B cell (primary cell): Measurements from ENCODE around the gene ZNF532. TPM values are rescaled to one million over a fixed set of nuclear protein-coding genes. Genes with fewer than 3 reads are reported as not detected.
A peak's percentile ranks its signal among the peaks of the same experiment; 100 is the strongest.

Experiments used
- ATAC-seq: fragments of 200-7000 bp; cut with Tn5 transposase; one replicate; pipeline ENCODE4 v1.10.0; 2021; ENCODE audit warnings: low read depth, mild to moderate bottlenecking, moderate number of reproducible peaks, moderate library complexity
- CTCF ChIA-PET: fragments of 350-600 bp; sonication (Branson Sonifier 250); formaldehyde crosslinking; loops from one replicate; lab custom pipeline; 2021; ENCODE audit warnings: antibody characterized with exemption, inconsistent platforms; lab: Charles Lee
- POLR2A ChIA-PET: fragments of 350-600 bp; sonication (Branson Sonifier 250); formaldehyde crosslinking; loops from one replicate; lab custom pipeline; 2021; ENCODE audit warnings: antibody characterized with exemption; lab: Charles Lee
- DNase-seq: peaks from one replicate; pipeline ENCODE4 v3.0.0; 2013
- H2AFZ ChIP-seq: 2 replicates; pipeline ENCODE4 v1.6.1; 2012; ENCODE audit warnings: mild to moderate bottlenecking, low read depth, low read length; ENCODE audit not compliant: insufficient read depth, poor library complexity, severe bottlenecking
- H3K27ac ChIP-seq, 2 donors: 1 replicate in 1 of 2; 2 replicates in 1 of 2; pipeline ENCODE4 v1.5.1; 2012 to 2013; ENCODE audit warnings: low read length in 2 of 2, mild to moderate bottlenecking in 2 of 2, moderate library complexity in 1 of 2
- H3K27me3 ChIP-seq, 4 experiments: fragments of 200-600 bp in 1 of 4; sonication (generic) in 1 of 4; replicated peaks in 1 of 4; 1 replicate in 2 of 4; 2 replicates in 2 of 4; pipeline versions ENCODE4 v1.6.1 to v1.7.0; 2013 to 2016; ENCODE audit warnings: low read length in 3 of 4, mild to moderate bottlenecking in 2 of 4, mixed read lengths in 1 of 4, moderate library complexity in 1 of 4; ENCODE audit not compliant: insufficient read depth in 4 of 4, control insufficient read depth in 3 of 4; ENCODE audit errors: control extremely low read depth in 1 of 4
- H3K36me3 ChIP-seq, 2 experiments: replicated peaks in 1 of 2; 1 replicate in 1 of 2; 2 replicates in 1 of 2; pipeline versions ENCODE4 v1.6.1 to v1.7.1; 2013; ENCODE audit warnings: low read length in 1 of 2; ENCODE audit not compliant: insufficient read depth in 2 of 2, control insufficient read depth in 1 of 2; ENCODE audit errors: control extremely low read depth in 1 of 2, extremely low read depth in 1 of 2
- H3K4me1 ChIP-seq, 2 donors: fragments of 200-600 bp in 1 of 2; sonication (generic) in 1 of 2; 1 replicate in 1 of 2; 2 replicates in 1 of 2; pipeline versions ENCODE4 v1.5.1 to v1.6.1; 2013 to 2017; ENCODE audit warnings: low read length in 2 of 2; ENCODE audit not compliant: control insufficient read depth in 2 of 2, insufficient read depth in 2 of 2
- H3K4me2 ChIP-seq: replicated peaks from 2 replicates; pipeline ENCODE3; 2012; ENCODE audit warnings: mild to moderate bottlenecking, low read depth, low read length; ENCODE audit not compliant: poor library complexity, severe bottlenecking
- H3K4me3 ChIP-seq, 5 experiments: fragments of 200-600 bp in 1 of 5; sonication (generic) in 1 of 5; 1 replicate in 3 of 5; 2 replicates in 2 of 5; pipeline versions ENCODE4 v1.5.1 to v1.7.0; 2011 to 2016; ENCODE audit warnings: low read length in 4 of 5, mild to moderate bottlenecking in 4 of 5, low read depth in 2 of 5, control low read depth in 1 of 5, moderate library complexity in 1 of 5; ENCODE audit not compliant: insufficient read depth in 1 of 5; ENCODE audit errors: control extremely low read depth in 1 of 5, extremely low read depth in 1 of 5
- H3K79me2 ChIP-seq: fragments of 200-600 bp; sonication (generic); one replicate; pipeline ENCODE4 v1.6.0; 2016; ENCODE audit warnings: low read length; ENCODE audit not compliant: control insufficient read depth, insufficient read depth
- H3K9ac ChIP-seq: fragments of 200-600 bp; sonication (generic); 2 replicates; pipeline ENCODE4 v1.6.1; 2017; ENCODE audit warnings: mild to moderate bottlenecking, low read length, moderate library complexity
- H3K9me3 ChIP-seq, 3 donors: one replicate each; pipeline versions ENCODE4 v1.6.1 to v1.7.1; 2013; ENCODE audit warnings: low read length in 2 of 3; ENCODE audit not compliant: control insufficient read depth in 2 of 3, insufficient read depth in 1 of 3; ENCODE audit errors: control extremely low read depth in 1 of 3
- H4K20me1 ChIP-seq: 2 replicates; pipeline ENCODE4 v1.6.0; 2012; ENCODE audit warnings: mild to moderate bottlenecking, low read length; ENCODE audit not compliant: insufficient read depth, control insufficient read depth, poor library complexity, severe bottlenecking
- H3K27ac Mint-ChIP-seq: one replicate; pipeline ENCODE4 v1.8.0; 2021; ENCODE audit warnings: mixed read lengths
- H3K27me3 Mint-ChIP-seq: one replicate; pipeline ENCODE4 v1.8.0; 2021; ENCODE audit warnings: mixed read lengths
- H3K4me1 Mint-ChIP-seq: one replicate; pipeline ENCODE4 v1.8.0; 2021; ENCODE audit warnings: mixed read lengths
- H3K4me3 Mint-ChIP-seq: one replicate; pipeline ENCODE4 v1.8.0; 2021; ENCODE audit warnings: mixed read lengths
- H3K9me3 Mint-ChIP-seq: one replicate; pipeline ENCODE4 v1.8.0; 2022; ENCODE audit warnings: mixed read lengths; ENCODE audit not compliant: insufficient read depth
- EZH2 ChIP-seq: IDR thresholded peaks from 2 replicates; pipeline ENCODE4 v1.6.1; 2012; ENCODE audit warnings: borderline replicate concordance, low read depth, mild to moderate bottlenecking, moderate library complexity, low read length; ENCODE audit not compliant: insufficient read depth, poor library complexity, severe bottlenecking
- WGBS: methylation state at CpG from one replicate; pipeline ENCODE4 v1.1.5; 2013; ENCODE audit warnings: missing lambda C conversion rate; ENCODE audit not compliant: insufficient coverage; 5-methylcytosine and 5-hydroxymethylcytosine counted together
- intact Hi-C: fragments of 100-400 bp; cut with micrococcal nuclease; formaldehyde crosslinking; loops from one replicate; pipeline ENCODE4 v1.10.0; 2022
- polyA plus RNA-seq: library from polyadenylated mRNA; depleted of rRNA; stranded (reverse); fragments of >200 nt; gene quantifications from 2 replicates; pipeline ENCODE4 v1.2.3, GENCODE V29; 2012
- total RNA-seq, 2 donors: library from RNA; stranded (reverse); fragments of 120-200 nt in 1 of 2; gene quantifications; 1 replicate in 1 of 2; 2 replicates in 1 of 2; pipeline versions ENCODE4 v1.2.3 to v1.2.4, GENCODE V29; 2013 to 2022
- TF ChIP-seq, protein P1 (sequence below): fragments of 200-600 bp; IDR thresholded peaks from one replicate; pipeline ENCODE4 v1.8.0; 2022; ENCODE audit warnings: antibody characterized with exemption, mild to moderate bottlenecking

The ZNF532 gene
- total and polyA plus RNA-seq, 2 donors (not counting 1 experiment from before 2014, with no cell fraction given) = 58.2 to 104 TPM

DNA sequence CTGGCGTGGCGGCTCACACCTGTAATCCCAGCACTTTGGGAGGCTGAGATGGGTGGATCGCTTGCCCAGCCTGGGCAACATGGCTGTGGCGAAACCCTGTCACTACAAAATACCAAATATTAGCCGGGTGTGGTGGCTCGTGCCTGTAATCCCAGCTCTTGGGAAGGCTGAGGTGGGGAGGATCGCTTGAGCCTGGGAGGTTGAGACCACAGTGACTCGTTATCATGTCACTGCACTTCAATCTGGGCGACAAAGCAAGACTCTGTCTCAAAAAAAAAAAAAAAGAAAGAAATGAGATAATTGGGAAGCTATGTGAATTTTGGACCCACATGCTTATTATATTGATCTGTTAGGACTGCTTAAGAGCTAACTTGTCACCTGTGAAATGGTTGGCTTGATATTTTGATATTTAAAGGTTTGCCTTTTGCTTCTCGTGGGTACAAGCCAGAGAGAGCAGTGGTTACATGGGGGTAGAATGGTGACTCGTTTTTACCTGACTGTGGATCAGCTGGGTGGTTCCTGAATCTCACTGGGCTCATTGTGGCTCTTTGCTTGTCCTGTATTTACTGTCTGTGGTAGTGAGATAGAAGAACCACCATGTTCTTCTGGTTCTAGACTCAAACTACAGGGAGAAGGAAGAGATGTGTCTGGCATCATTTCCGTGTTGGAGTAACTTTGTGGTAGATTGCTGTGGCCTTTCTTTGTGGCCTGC is 28.9 kb downstream of the ZNF532 start:
- H3K4me1 ChIP-seq = peaks cover 44 to 45% of the 10 kb centered on the region in 2 donors
- intact Hi-C loops = no loop called here
- no peaks in the 10 kb centered on the region for H3K9me3 Mint-ChIP-seq
- H3K4me3 ChIP-seq = no peak overlapping the region
- H3K27me3 Mint-ChIP-seq = no peaks in the 10 kb centered on the region
- CTCF ChIA-PET = no interaction called here
- 93% methylated on average over 3 of the region's 12 CpGs for WGBS
- H3K27ac Mint-ChIP-seq = peak overlapping the region; percentile 68
- H3K4me2 ChIP-seq = no peak overlapping the region
- H3K36me3 ChIP-seq = no peaks in the 10 kb centered on the region
- peaks cover 44% of the 10 kb centered on the region for H3K79me2 ChIP-seq
- H4K20me1 ChIP-seq = no peaks in the 10 kb centered on the region
- no peak overlapping the region for H3K9ac ChIP-seq
- DNase-seq (no peak), ATAC-seq (no peak)
- peaks cover 0 to 4% (median 0%) of the 10 kb centered on the region in 3 donors for H3K9me3 ChIP-seq
- no peak overlapping the region for H3K27ac ChIP-seq
- POLR2A ChIA-PET = interaction anchor here (0.6 to 0.8 kb wide), 5 partner anchors 49 to 222 kb away, joined by 3 to 4 read pairs (median 4); no protein-coding TSS in a partner anchor
- peaks cover 59% of the 10 kb centered on the region for H3K4me1 Mint-ChIP-seq
- no peaks in the 10 kb centered on the region for H3K27me3 ChIP-seq
- TF ChIP-seq EZH2 = no peak
- TF ChIP-seq, protein P1, sequence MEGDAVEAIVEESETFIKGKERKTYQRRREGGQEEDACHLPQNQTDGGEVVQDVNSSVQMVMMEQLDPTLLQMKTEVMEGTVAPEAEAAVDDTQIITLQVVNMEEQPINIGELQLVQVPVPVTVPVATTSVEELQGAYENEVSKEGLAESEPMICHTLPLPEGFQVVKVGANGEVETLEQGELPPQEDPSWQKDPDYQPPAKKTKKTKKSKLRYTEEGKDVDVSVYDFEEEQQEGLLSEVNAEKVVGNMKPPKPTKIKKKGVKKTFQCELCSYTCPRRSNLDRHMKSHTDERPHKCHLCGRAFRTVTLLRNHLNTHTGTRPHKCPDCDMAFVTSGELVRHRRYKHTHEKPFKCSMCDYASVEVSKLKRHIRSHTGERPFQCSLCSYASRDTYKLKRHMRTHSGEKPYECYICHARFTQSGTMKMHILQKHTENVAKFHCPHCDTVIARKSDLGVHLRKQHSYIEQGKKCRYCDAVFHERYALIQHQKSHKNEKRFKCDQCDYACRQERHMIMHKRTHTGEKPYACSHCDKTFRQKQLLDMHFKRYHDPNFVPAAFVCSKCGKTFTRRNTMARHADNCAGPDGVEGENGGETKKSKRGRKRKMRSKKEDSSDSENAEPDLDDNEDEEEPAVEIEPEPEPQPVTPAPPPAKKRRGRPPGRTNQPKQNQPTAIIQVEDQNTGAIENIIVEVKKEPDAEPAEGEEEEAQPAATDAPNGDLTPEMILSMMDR = no peak
- no peak overlapping the region for H2AFZ ChIP-seq
- H3K4me3 Mint-ChIP-seq = no peak overlapping the region

DNA sequence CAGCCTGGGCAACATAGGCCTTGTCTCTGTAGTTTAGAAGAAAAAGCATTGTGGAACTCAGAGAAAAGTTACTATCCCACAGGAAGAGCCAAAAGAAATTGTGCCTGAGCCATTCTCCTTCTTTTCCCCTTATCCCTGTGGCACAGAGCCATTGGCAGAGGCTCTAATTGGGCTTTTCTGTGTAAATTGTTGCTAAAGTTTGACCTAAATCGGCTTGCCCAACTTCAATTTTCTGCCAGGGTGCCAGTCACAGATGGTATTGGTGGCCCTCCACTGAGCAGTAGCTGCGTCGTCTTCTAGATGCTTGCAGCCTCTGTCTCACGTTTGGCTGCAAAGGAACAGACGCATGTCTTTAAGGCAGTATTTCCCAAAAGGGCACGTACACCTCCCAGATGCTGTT is 30.3 kb downstream of the ZNF532 start:
- peaks cover 58% of the 10 kb centered on the region for H3K79me2 ChIP-seq
- no peak overlapping the region for H3K4me2 ChIP-seq
- TF ChIP-seq, protein P1 = no peak
- TF ChIP-seq EZH2 = no peak
- H3K9me3 ChIP-seq = peaks cover 0 to 4% (median 0%) of the 10 kb centered on the region in 3 donors
- peaks cover 0 to 4% of the 10 kb centered on the region in 2 experiments for H3K36me3 ChIP-seq
- WGBS = 99% methylated on average over 6 of the region's 6 CpGs
- Mint-ChIP-seq H3K9me3 (no peaks in the 10 kb centered on the region), H3K4me3 (no peak overlapping the region), H3K27ac (peak overlapping the region; percentile 86), H3K4me1 (peaks cover 64% of the 10 kb centered on the region), H3K27me3 (no peaks in the 10 kb centered on the region)
- intact Hi-C loops = loop anchor here (5.0 kb wide), 3 partner anchors 52 to 162 kb away; no protein-coding TSS in a partner anchor
- peak overlapping the region in 1 of 2 donors; percentile 86 for H3K27ac ChIP-seq
- H3K4me1 ChIP-seq = peaks cover 46 to 48% of the 10 kb centered on the region in 2 donors
- CTCF ChIA-PET = interaction anchor here (1.4 to 2.6 kb wide), 4 partner anchors 17 to 176 kb away, joined by 4 to 8 read pairs (median 6); no protein-coding TSS in a partner anchor
- H3K27me3 ChIP-seq = no peaks in the 10 kb centered on the region
- H3K4me3 ChIP-seq = no peak overlapping the region
- H2AFZ ChIP-seq = no peak overlapping the region
- ATAC-seq (no peak), DNase-seq (no peak)
- no peaks in the 10 kb centered on the region for H4K20me1 ChIP-seq
- no peak overlapping the region for H3K9ac ChIP-seq
- POLR2A ChIA-PET = interaction anchor here (1.0 to 1.8 kb wide), 2 partner anchors 31 to 80 kb away, joined by 3 to 6 read pairs; partner anchors contain the start of gene ZNF532
